PC-9 (cell line): ENCODE measurements around the gene SNX1.

Source experiments
- CTCF ChIP-seq: fragments of 200-600 bp; sonication (generic); conservative IDR thresholded peaks from 2 replicates; pipeline ENCODE4 v1.6.1; 2017; ENCODE audit warnings: mixed run types, antibody characterized with exemption, mild to moderate bottlenecking, moderate library complexity
- EZH2 ChIP-seq: fragments of 200-600 bp; sonication (generic); IDR thresholded peaks from 2 replicates; pipeline ENCODE4 v1.8.0; 2017; ENCODE audit warnings: antibody characterized with exemption, low read depth

GRCh38 chr15:64141798-64142512, 46.2 kb downstream of the SNX1 start:
- no peak for TF ChIP-seq CTCF
- no peak for TF ChIP-seq EZH2
